Ureter (tissue), 1 donor: ENCODE results near the gene SNX19. TPM values are rescaled to one million over a fixed set of nuclear protein-coding genes. Genes with fewer than 3 reads are reported as not detected.
A peak's percentile ranks its signal among the peaks of the same experiment; 100 is the strongest.
"Not testable (repeated sequence)": the region's sequence is repeated elsewhere in the genome, so short reads cannot be mapped to it uniquely, and the experiment has no call there.

Experiments
- DNase-seq: peaks from one replicate; pipeline ENCODE4 v3.0.0-alpha.2; 2020; ENCODE audit warnings: low spot score
- total RNA-seq: library from RNA; stranded (reverse); gene quantifications from one replicate; pipeline ENCODE4 v1.2.4, GENCODE V29; 2023
- donor health status: DM: yes; HTN: yes; CAD: no.

Gene SNX19
- total RNA-seq, 1 donor from 2014 or later, result 105 TPM

- DNase-seq, result no peak
Observed at GRCh38 chr11:130872513-130872912, 43.8 kb downstream of the SNX19 start.

- no peak for DNase-seq
Observed at GRCh38 chr11:130872102-130872501, 44.2 kb downstream of the SNX19 start.

- DNase-seq, result no peak
Observed at GRCh38 chr11:130871616-130872015, 44.7 kb downstream of the SNX19 start.

- DNase-seq, result no peak
Observed at GRCh38 chr11:130868721-130869390, 47.4 kb downstream of the SNX19 start.

GRCh38 chr11:130868086-130868710 lies 48.1 kb downstream of the SNX19 start:
- DNase-seq, result no peak

GRCh38 chr11:130866831-130867230 lies 49.4 kb downstream of the SNX19 start:
- no peak for DNase-seq

- no peak for DNase-seq
Observed at GRCh38 chr11:130865774-130866114, 50.5 kb downstream of the SNX19 start.

- DNase-seq, result no peak
Observed at GRCh38 chr11:130865091-130865773, 51.0 kb downstream of the SNX19 start.

- peak; percentile 91 for DNase-seq
Observed at GRCh38 chr11:130861902-130862860, 54.1 kb downstream of the SNX19 start.

GRCh38 chr11:130861283-130861682 lies 55.0 kb downstream of the SNX19 start:
- no peak for DNase-seq

- DNase-seq, result no peak
Observed at GRCh38 chr11:130859886-130860285, 56.4 kb downstream of the SNX19 start.

- no peak for DNase-seq
Observed at GRCh38 chr11:130858215-130858614, 58.1 kb downstream of the SNX19 start.

GRCh38 chr11:130855707-130856106 lies 60.6 kb downstream of the SNX19 start:
- not testable (repeated sequence) for DNase-seq

- DNase-seq, result no peak
Observed at GRCh38 chr11:130854483-130854882, 61.8 kb downstream of the SNX19 start.

- DNase-seq, result no peak
Observed at GRCh38 chr11:130852589-130852988, 63.7 kb downstream of the SNX19 start.

- no peak for DNase-seq
Observed at GRCh38 chr11:130850185-130850944, 65.9 kb downstream of the SNX19 start.

GRCh38 chr11:130849215-130849568 lies 67.1 kb downstream of the SNX19 start:
- DNase-seq, result no peak

GRCh38 chr11:130848361-130849214 lies 67.7 kb downstream of the SNX19 start:
- DNase-seq, result no peak

- DNase-seq, result no peak
Observed at GRCh38 chr11:130847517-130847916, 68.8 kb downstream of the SNX19 start.

- DNase-seq, result no peak
Observed at GRCh38 chr11:130846606-130847005, 69.7 kb downstream of the SNX19 start.
